Adrenal gland (tissue), 12 donors: ENCODE measurements around the gene EPB41L1. TPM values are rescaled to one million over a fixed set of nuclear protein-coding genes. Genes with fewer than 3 reads are reported as not detected.

ENCODE experiments used
- DNase-seq, 7 donors: peaks; one replicate each; pipeline ENCODE4 v3.0.0-alpha.2; 2019 to 2020
- H3K27ac ChIP-seq, 5 donors: fragments of 200-600 bp; sonication (generic) in 4 of 5; 1 replicate in 3 of 5; 2 replicates in 2 of 5; pipeline versions ENCODE4 v1.5.1 to v1.8.0; 2016 to 2020; ENCODE audit warnings: mild to moderate bottlenecking in 1 of 5
- H3K27me3 ChIP-seq: fragments of 200-600 bp; 2 replicates; pipeline ENCODE4 v1.8.0; 2021
- H3K36me3 ChIP-seq, 2 donors: fragments of 200-600 bp; replicated peaks in 1 of 2; 1 replicate in 1 of 2; 2 replicates in 1 of 2; pipeline versions ENCODE4 v1.5.1 to v1.8.0; 2018 to 2022
- H3K4me1 ChIP-seq, 2 donors: fragments of 200-600 bp; replicated peaks in 1 of 2; 1 replicate in 1 of 2; 2 replicates in 1 of 2; pipeline versions ENCODE4 v1.5.1 to v1.8.0; 2018 to 2021
- H3K4me3 ChIP-seq, 4 donors: fragments of 200-600 bp; sonication (generic) in 3 of 4; one replicate each; pipeline ENCODE4 v1.5.1; 2016 to 2018
- H3K9me3 ChIP-seq, 3 donors: fragments of 200-600 bp; sonication (generic) in 1 of 3; replicated peaks in 1 of 3; 1 replicate in 2 of 3; 2 replicates in 1 of 3; pipeline versions ENCODE4 v1.5.1 to v1.8.0; 2016 to 2021
- POLR2A ChIP-seq, 2 donors: fragments of 450-650 bp; IDR thresholded peaks; one replicate each; pipeline ENCODE4 v1.6.1; 2017; ENCODE audit warnings: antibody characterized with exemption in 2 of 2, mild to moderate bottlenecking in 2 of 2, moderate library complexity in 1 of 2
- WGBS, 4 donors: extraction: QIAGEN DNeasy Blood & Tissue Kit in 2 of 4; methylation state at CpG; one replicate each; pipeline versions ENCODE4 v1.1.5 to v1.1.7; 2013 to 2017; 5-methylcytosine and 5-hydroxymethylcytosine counted together
- intact Hi-C, 2 donors: fragments of 100-400 bp; cut with DNase I; formaldehyde crosslinking; loops; one replicate each; pipeline versions ENCODE4 v1.14.1 to v1.15.0; 2022 to 2023
- polyA plus RNA-seq, 3 donors: library from polyadenylated mRNA; stranded (reverse); fragments of 200-250 nt in 2 of 3; fragments of 350-450 nt in 1 of 3; fragmentation: Illumina TruSeq in 1 of 3; extraction: RNeasy Lipid Tissue Mini Kit (QIAGEN cat#74804) in 1 of 3; gene quantifications; one replicate each; pipeline ENCODE4 v1.2.3, GENCODE V29; 2013 to 2014
- total RNA-seq, 9 donors: library from RNA; depleted of rRNA in 4 of 9; stranded (reverse); fragments of >200 nt in 4 of 9; fragments of 120-200 nt in 1 of 9; fragmentation: NEBNext Ultra II Directional in 1 of 9; extraction: Animal tissue kit (Norgen Biotek cat#: 25700) in 1 of 9; gene quantifications; one replicate each; pipeline versions ENCODE4 v1.1.0 to v1.2.4, GENCODE V29; 2013 to 2023
- TF ChIP-seq, protein P1 (sequence below), 6 experiments: fragments of 450-650 bp in 4 of 6; fragments of 200-600 bp in 2 of 6; sonication (generic) in 1 of 6; IDR thresholded peaks; 1 replicate in 5 of 6; 2 replicates in 1 of 6; pipeline versions ENCODE4 v1.5.1 to v1.8.0; 2016 to 2021; ENCODE audit warnings: antibody characterized with exemption in 6 of 6, mild to moderate bottlenecking in 2 of 6, moderate library complexity in 1 of 6
- donor health status: healthy with polysubstance abuse.
- donor health status: Bipolar disorder and iron deficiency.
- donor health status: DM: yes; HTN: yes; CAD: no.
- donor health status: DM: no; HTN: no; CAD: no.
- donor health status: DM: no; HTN: no; CAD: no.
- donor health status: DM: yes; HTN: yes; CAD: no.

The EPB41L1 gene
- total and polyA plus RNA-seq, 12 donors = 29.8 to 1,154 (median 164) TPM

- TF ChIP-seq POLR2A (IDR thresholded peaks at IDR 0.05) = no peak
- TF ChIP-seq, protein P1, sequence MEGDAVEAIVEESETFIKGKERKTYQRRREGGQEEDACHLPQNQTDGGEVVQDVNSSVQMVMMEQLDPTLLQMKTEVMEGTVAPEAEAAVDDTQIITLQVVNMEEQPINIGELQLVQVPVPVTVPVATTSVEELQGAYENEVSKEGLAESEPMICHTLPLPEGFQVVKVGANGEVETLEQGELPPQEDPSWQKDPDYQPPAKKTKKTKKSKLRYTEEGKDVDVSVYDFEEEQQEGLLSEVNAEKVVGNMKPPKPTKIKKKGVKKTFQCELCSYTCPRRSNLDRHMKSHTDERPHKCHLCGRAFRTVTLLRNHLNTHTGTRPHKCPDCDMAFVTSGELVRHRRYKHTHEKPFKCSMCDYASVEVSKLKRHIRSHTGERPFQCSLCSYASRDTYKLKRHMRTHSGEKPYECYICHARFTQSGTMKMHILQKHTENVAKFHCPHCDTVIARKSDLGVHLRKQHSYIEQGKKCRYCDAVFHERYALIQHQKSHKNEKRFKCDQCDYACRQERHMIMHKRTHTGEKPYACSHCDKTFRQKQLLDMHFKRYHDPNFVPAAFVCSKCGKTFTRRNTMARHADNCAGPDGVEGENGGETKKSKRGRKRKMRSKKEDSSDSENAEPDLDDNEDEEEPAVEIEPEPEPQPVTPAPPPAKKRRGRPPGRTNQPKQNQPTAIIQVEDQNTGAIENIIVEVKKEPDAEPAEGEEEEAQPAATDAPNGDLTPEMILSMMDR (IDR thresholded peaks at IDR 0.05) = no peak
- 93 to 99% (median 95%) methylated on average over 6 of the region's 6 CpGs for WGBS, 4 donors
- H3K9me3 ChIP-seq = no peaks in the 10 kb centered on the region
- H3K4me1 ChIP-seq = no peaks in the 10 kb centered on the region
- no peaks in the 10 kb centered on the region for H3K27me3 ChIP-seq
- no peak for DNase-seq
- intact Hi-C loops = no loop called here
- H3K27ac ChIP-seq = no peak overlapping the region
- H3K4me3 ChIP-seq = no peak overlapping the region
- no peaks in the 10 kb centered on the region for H3K36me3 ChIP-seq
Observed at GRCh38 chr20:36112112-36112511, 42.4 kb upstream of the EPB41L1 start.

GRCh38 chr20:36113036-36113435 is 41.5 kb upstream of the EPB41L1 start:
- no peaks in the 10 kb centered on the region for H3K4me1 ChIP-seq
- H3K27ac ChIP-seq = no peak overlapping the region
- H3K4me3 ChIP-seq = no peak overlapping the region
- no peaks in the 10 kb centered on the region for H3K36me3 ChIP-seq
- intact Hi-C loops = no loop called here
- H3K9me3 ChIP-seq = no peaks in the 10 kb centered on the region
- TF ChIP-seq, protein P1 (IDR thresholded peaks at IDR 0.05) = no peak
- TF ChIP-seq POLR2A (IDR thresholded peaks at IDR 0.05) = no peak
- no peak for DNase-seq
- H3K27me3 ChIP-seq = no peaks in the 10 kb centered on the region
- WGBS, 4 donors = 73 to 96% (median 88%) methylated on average over 5 of the region's 5 CpGs

- H3K9me3 ChIP-seq = no peaks in the 10 kb centered on the region
- no peaks in the 10 kb centered on the region for H3K36me3 ChIP-seq
- H3K4me1 ChIP-seq = no peaks in the 10 kb centered on the region
- H3K4me3 ChIP-seq = no peak overlapping the region
- H3K27me3 ChIP-seq = no peaks in the 10 kb centered on the region
- DNase-seq = no peak
- TF ChIP-seq, protein P1 (IDR thresholded peaks at IDR 0.05) = no peak
- no peak for TF ChIP-seq POLR2A (IDR thresholded peaks at IDR 0.05)
- WGBS, 4 donors = 69 to 75% (median 71%) methylated on average over 13 of the region's 13 CpGs
- H3K27ac ChIP-seq = peak overlapping the region in 1 of 5 donors; percentile 29
- intact Hi-C loops = no loop called here
Observed at GRCh38 chr20:36113566-36114250, 40.8 kb upstream of the EPB41L1 start.

DNA sequence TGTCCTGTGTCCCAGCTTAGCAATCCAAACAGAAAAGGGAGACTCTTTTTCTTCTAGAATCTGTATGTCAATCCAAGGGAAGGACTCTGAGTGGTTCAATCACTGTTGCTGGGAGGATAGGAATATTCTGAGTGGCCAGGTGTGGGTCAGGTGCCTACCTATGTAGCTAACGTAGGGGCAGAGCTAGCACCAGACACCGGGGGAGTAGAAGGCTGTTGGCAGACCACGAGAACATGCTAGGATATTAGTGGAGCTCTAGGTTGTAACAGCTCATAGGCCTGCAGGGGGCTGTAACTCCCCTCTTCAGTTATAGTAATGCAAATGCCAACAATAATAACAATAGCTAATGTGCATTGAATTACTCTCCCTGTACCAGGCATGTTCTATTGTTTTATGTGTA is 39.8 kb upstream of the EPB41L1 start:
- Histone ChIP-seq H3K36me3 (no peaks in the 10 kb centered on the region), H3K9me3 (no peaks in the 10 kb centered on the region), H3K27ac (no peak overlapping the region), H3K4me3 (no peak overlapping the region), H3K4me1 (no peaks in the 10 kb centered on the region), H3K27me3 (no peaks in the 10 kb centered on the region)
- 84 to 96% (median 94%) methylated on average over 3 of the region's 3 CpGs for WGBS, 4 donors
- intact Hi-C loops = no loop called here
- DNase-seq = no peak
- TF ChIP-seq, protein P1 (IDR thresholded peaks at IDR 0.05) = no peak
- no peak for TF ChIP-seq POLR2A (IDR thresholded peaks at IDR 0.05)
